Ovary (tissue), 9 donors: ENCODE results near the gene LRP2. TPM values are rescaled to one million over a fixed set of nuclear protein-coding genes. Genes with fewer than 3 reads are reported as not detected.
"Not testable (repeated sequence)": the region's sequence is repeated elsewhere in the genome, so short reads cannot be mapped to it uniquely, and the experiment has no call there.

Experiments used
- DNase-seq, 5 donors: peaks; one replicate each; pipeline ENCODE4 v3.0.0-alpha.2; 2019 to 2020
- H3K27ac ChIP-seq, 2 donors: fragments of 200-600 bp; one replicate each; pipeline versions ENCODE4 v1.5.1 to v1.8.0; 2019 to 2022
- H3K27me3 ChIP-seq: fragments of 200-600 bp; one replicate; pipeline ENCODE4 v1.8.0; 2022
- H3K36me3 ChIP-seq: fragments of 200-600 bp; sonication (generic); one replicate; pipeline ENCODE4 v1.5.1; 2019
- H3K4me1 ChIP-seq: one replicate; pipeline ENCODE4 v1.8.1; 2013; ENCODE audit warnings: mild to moderate bottlenecking, moderate library complexity; ENCODE audit not compliant: insufficient read depth
- H3K4me3 ChIP-seq: fragments of 200-600 bp; sonication (generic); one replicate; pipeline ENCODE4 v1.5.1; 2017
- H3K9me3 ChIP-seq, 2 donors: fragments of 200-600 bp in 1 of 2; sonication (generic) in 1 of 2; one replicate each; pipeline versions ENCODE4 v1.5.1 to v1.8.1; 2013 to 2019; ENCODE audit warnings: mild to moderate bottlenecking in 1 of 2, moderate library complexity in 1 of 2
- CTCF ChIP-seq, 3 donors: fragments of 450-650 bp in 2 of 3; fragments of 200-600 bp in 1 of 3; IDR thresholded peaks; one replicate each; pipeline versions ENCODE4 v1.5.1 to v1.8.0; 2016 to 2022; ENCODE audit warnings: antibody characterized with exemption in 3 of 3, mild to moderate bottlenecking in 1 of 3
- EP300 ChIP-seq: sonication (generic); formaldehyde crosslinking; IDR thresholded peaks from one replicate; pipeline ENCODE4 v1.6.1; 2017; ENCODE audit warnings: antibody characterized with exemption
- POLR2A ChIP-seq: fragments of 450-650 bp; IDR thresholded peaks from one replicate; pipeline ENCODE4 v1.6.1; 2017; ENCODE audit warnings: antibody characterized with exemption, mild to moderate bottlenecking, moderate library complexity
- WGBS, 3 donors: extraction: QIAGEN DNeasy Blood & Tissue Kit in 1 of 3; methylation state at CpG; one replicate each; pipeline versions ENCODE4 v1.1.5 to v1.1.7; 2013 to 2017; 5-methylcytosine and 5-hydroxymethylcytosine counted together
- intact Hi-C, 4 donors: fragments of 100-400 bp; cut with DNase I; formaldehyde crosslinking; loops; one replicate each; pipeline versions ENCODE4 v1.11.0 to v1.15.1; 2022 to 2023
- polyA plus RNA-seq, 2 donors: library from polyadenylated mRNA; stranded (reverse); fragments of 200-250 nt in 1 of 2; fragments of 350-450 nt in 1 of 2; fragmentation: Illumina TruSeq in 1 of 2; extraction: RNeasy Lipid Tissue Mini Kit (QIAGEN cat#74804) in 1 of 2; gene quantifications; one replicate each; pipeline ENCODE4 v1.2.3, GENCODE V29; 2013 to 2014
- total RNA-seq, 7 donors: library from RNA; depleted of rRNA in 2 of 7; stranded (reverse); fragments of >200 nt in 2 of 7; fragmentation: NEBNext Ultra II Directional in 3 of 7; extraction: Animal tissue kit (Norgen Biotek cat#: 25700) in 3 of 7; gene quantifications; one replicate each; pipeline versions ENCODE4 v1.1.0 to v1.2.4, GENCODE V29; 2016 to 2023
- donor health status: DM: no; HTN: no; CAD: no; lungs with moderate emphysema.
- donor health status: DM: no; HTN: no; CAD: no.
- donor health status: Bipolar disorder and iron deficiency.
- donor health status: DM: yes; HTN: yes; CAD: no.
- donor health status: DM: no; HTN: no; CAD: no.
- donor health status: DM: yes; HTN: yes; CAD: no.

The LRP2 gene
- total and polyA plus RNA-seq, 9 donors = 0.01 to 13.4 (median 0.24) TPM

DNA sequence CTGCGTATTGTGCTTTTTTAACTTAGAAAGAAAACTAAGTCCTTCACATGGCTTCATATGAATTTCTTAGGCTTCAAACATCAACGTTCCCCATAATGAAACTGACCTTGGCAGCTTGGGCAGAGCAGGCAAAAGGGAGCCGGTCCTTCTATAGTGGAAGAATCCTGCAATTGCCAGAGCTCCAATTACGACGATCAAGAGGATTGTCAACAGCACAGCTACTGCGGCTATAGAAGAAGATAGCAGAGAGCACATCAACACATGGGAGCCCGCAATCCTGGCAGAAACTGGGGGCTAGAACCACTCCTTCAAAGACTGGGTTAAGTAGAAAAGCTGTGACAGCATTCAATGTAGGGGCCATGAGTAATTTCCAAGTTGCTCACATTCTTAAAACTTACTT is 223.2 kb downstream of the LRP2 start:
- intact Hi-C loops = no loop called here
- 59 to 65% (median 59%) methylated on average over 7 of the region's 7 CpGs for WGBS, 3 donors
- DNase-seq = no peak

GRCh38 chr2:169137924-169138323 is 224.4 kb downstream of the LRP2 start:
- TF ChIP-seq POLR2A (no peak), CTCF (IDR thresholded peaks at IDR 0.05) (no peak), EP300 (no peak)
- Histone ChIP-seq H3K27ac (no peak overlapping the region), H3K27me3 (no peaks in the 10 kb centered on the region), H3K9me3 (no peaks in the 10 kb centered on the region), H3K4me1 (no peaks in the 10 kb centered on the region), H3K36me3 (no peaks in the 10 kb centered on the region), H3K4me3 (no peak overlapping the region)
- WGBS, 3 donors = 77 to 85% (median 77%) methylated on average over 2 of the region's 2 CpGs
- no peak for DNase-seq
- intact Hi-C loops = no loop called here

More for the DNA sequence above, 223.2 kb downstream of the LRP2 start:
- Histone ChIP-seq H3K9me3 (no peaks in the 10 kb centered on the region), H3K27ac (no peak overlapping the region), H3K27me3 (no peaks in the 10 kb centered on the region), H3K36me3 (no peaks in the 10 kb centered on the region), H3K4me1 (no peaks in the 10 kb centered on the region), H3K4me3 (no peak overlapping the region)
- TF ChIP-seq EP300 (no peak), POLR2A (no peak), CTCF (IDR thresholded peaks at IDR 0.05) (no peak)

DNA sequence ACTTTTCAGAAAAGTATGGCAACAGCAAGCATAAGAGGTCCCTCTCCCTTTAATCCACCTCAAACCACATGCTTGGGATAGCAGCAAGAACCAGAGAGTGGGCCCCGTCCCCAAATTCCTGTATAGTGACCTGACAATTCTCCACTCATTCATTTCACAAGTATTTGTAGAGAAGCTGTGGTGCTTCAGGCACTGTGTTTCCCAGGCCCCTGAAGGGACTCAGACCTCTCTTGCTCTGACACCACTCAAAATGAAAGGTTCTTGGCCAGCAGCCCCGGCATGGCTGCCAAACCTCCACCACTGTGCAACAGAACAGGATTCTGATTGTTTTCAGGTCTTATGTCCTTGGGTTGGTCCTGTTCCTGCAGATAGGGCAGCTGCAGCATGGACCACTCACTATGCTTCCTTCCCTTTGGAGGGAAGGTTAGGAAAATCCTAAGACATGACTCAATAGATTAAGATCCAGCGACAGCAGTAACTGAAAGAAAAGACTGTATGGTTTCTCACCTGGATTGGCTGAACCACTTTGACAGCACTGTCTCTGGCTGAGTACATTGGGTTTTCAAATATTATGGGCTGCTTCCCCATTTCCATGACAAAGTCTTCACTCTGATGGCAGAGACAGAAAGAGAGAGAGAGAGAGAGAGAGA is 225.3 kb downstream of the LRP2 start:
- TF ChIP-seq CTCF (IDR thresholded peaks at IDR 0.05) = no peak
- no peak for TF ChIP-seq EP300
- no peak for TF ChIP-seq POLR2A
- no peaks in the 10 kb centered on the region for H3K9me3 ChIP-seq
- no peaks in the 10 kb centered on the region for H3K27me3 ChIP-seq
- H3K4me3 ChIP-seq = no peak overlapping the region
- no peaks in the 10 kb centered on the region for H3K4me1 ChIP-seq
- no peak for DNase-seq
- WGBS, 3 donors = 47 to 57% (median 53%) methylated on average over 3 of the region's 3 CpGs
- no peaks in the 10 kb centered on the region for H3K36me3 ChIP-seq
- intact Hi-C loops = no loop called here
- H3K27ac ChIP-seq = no peak overlapping the region

- H3K36me3 ChIP-seq, H3K4me3 ChIP-seq, H3K4me1 ChIP-seq, intact Hi-C loops, H3K27ac ChIP-seq, DNase-seq, H3K27me3 ChIP-seq, H3K9me3 ChIP-seq: not testable (repeated sequence)
- WGBS, 3 donors = 73 to 89% (median 87%) methylated on average over 5 of the region's 5 CpGs
Observed at GRCh38 chr2:169136428-169136827, 225.9 kb downstream of the LRP2 start.

DNA sequence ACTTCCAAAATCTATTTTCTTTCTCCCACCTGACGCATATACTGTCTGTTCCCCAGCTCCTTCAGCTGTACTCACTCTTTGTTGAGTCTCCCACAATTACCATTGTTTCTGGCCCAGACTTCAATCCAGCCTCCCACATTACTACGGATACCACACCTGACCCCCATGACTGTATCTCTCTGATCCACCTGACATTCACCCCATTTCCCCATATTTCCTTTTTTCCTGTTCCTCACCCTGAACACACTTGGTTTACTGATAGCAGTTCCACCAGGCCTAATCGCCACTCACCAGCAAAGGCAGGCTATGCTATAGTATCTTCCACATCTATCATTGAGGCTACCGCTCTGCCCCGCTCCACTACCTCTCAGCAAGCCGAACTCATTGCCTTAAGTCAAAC is 228.1 kb downstream of the LRP2 start:
- H3K4me3 ChIP-seq, H3K4me1 ChIP-seq, H3K27ac ChIP-seq, H3K9me3 ChIP-seq, DNase-seq, intact Hi-C loops, H3K36me3 ChIP-seq, H3K27me3 ChIP-seq: not testable (repeated sequence)
- WGBS, 3 donors = 79 to 93% (median 88%) methylated on average over 6 of the region's 6 CpGs
